Stomach (tissue), 9 donors: ENCODE results near the gene TDRD3. TPM values are rescaled to one million over a fixed set of nuclear protein-coding genes. Genes with fewer than 3 reads are reported as not detected.

Experiments
- DNase-seq, 2 donors: peaks; one replicate each; pipeline versions ENCODE4 v3.0.0 to v3.0.0-alpha.2; 2013 to 2019
- H3K27ac ChIP-seq, 5 donors: fragments of 200-600 bp in 4 of 5; sonication (generic) in 4 of 5; one replicate each; pipeline ENCODE4 v1.5.1; 2013 to 2019; ENCODE audit warnings: mild to moderate bottlenecking in 1 of 5, moderate library complexity in 1 of 5
- H3K27me3 ChIP-seq, 3 donors: fragments of 200-600 bp; sonication (generic); one replicate each; pipeline ENCODE4 v1.5.1; 2017 to 2019; ENCODE audit warnings: mixed run types in 1 of 3
- H3K36me3 ChIP-seq, 4 donors: fragments of 200-600 bp; sonication (generic); 1 replicate in 3 of 4; 2 replicates in 1 of 4; pipeline ENCODE4 v1.5.1; 2016 to 2019
- H3K4me1 ChIP-seq, 4 donors: fragments of 200-600 bp; sonication (generic); one replicate each; pipeline ENCODE4 v1.5.1; 2016 to 2019
- H3K4me3 ChIP-seq, 4 donors: fragments of 200-600 bp; sonication (generic) in 3 of 4; one replicate each; pipeline ENCODE4 v1.5.1; 2016 to 2019; ENCODE audit warnings: mild to moderate bottlenecking in 1 of 4
- H3K9me3 ChIP-seq, 4 donors: fragments of 200-600 bp; sonication (generic); one replicate each; pipeline ENCODE4 v1.5.1; 2016 to 2019
- CTCF ChIP-seq, 7 experiments: fragments of 450-650 bp in 4 of 7; fragments of 200-600 bp in 3 of 7; sonication (generic) in 3 of 7; IDR thresholded peaks; one replicate each; pipeline ENCODE4 v1.5.1; 2016 to 2019; ENCODE audit warnings: antibody characterized with exemption in 7 of 7, control low read depth in 2 of 7, mild to moderate bottlenecking in 1 of 7
- EP300 ChIP-seq: sonication (generic); formaldehyde crosslinking; IDR thresholded peaks from one replicate; pipeline ENCODE4 v1.6.1; 2017; ENCODE audit warnings: antibody characterized with exemption
- POLR2A ChIP-seq, 4 donors: fragments of 450-650 bp; IDR thresholded peaks; one replicate each; pipeline ENCODE4 v1.6.1; 2016; ENCODE audit warnings: antibody characterized with exemption in 4 of 4, control low read depth in 2 of 4, mild to moderate bottlenecking in 1 of 4, moderate library complexity in 1 of 4
- POLR2AphosphoS5 ChIP-seq, 3 donors: sonication (generic); formaldehyde crosslinking; IDR thresholded peaks; one replicate each; pipeline ENCODE4 v1.6.1; 2016; ENCODE audit warnings: antibody characterized with exemption in 3 of 3
- WGBS, 5 donors: extraction: QIAGEN DNeasy Blood & Tissue Kit in 3 of 5; methylation state at CpG; one replicate each; pipeline versions ENCODE4 v1.1.5 to v1.1.7; 2013 to 2018; 5-methylcytosine and 5-hydroxymethylcytosine counted together
- intact Hi-C: fragments of 100-400 bp; cut with DNase I; formaldehyde crosslinking; loops from one replicate; pipeline ENCODE4 v1.15.1; 2023; ENCODE audit warnings: low total_unique reads
- polyA plus RNA-seq, 3 donors: library from polyadenylated mRNA; stranded (reverse); fragments of 200-250 nt; gene quantifications; one replicate each; pipeline ENCODE4 v1.2.3, GENCODE V29; 2013
- total RNA-seq, 5 donors: library from RNA; depleted of rRNA; stranded (reverse); fragments of >200 nt; gene quantifications; one replicate each; pipeline versions ENCODE4 v1.1.0 to v1.2.3, GENCODE V29; 2014 to 2016
- donor health status: healthy with polysubstance abuse.
- donor health status: Bipolar disorder and iron deficiency.
- donor health status: healthy.

Gene TDRD3
- total and polyA plus RNA-seq, 8 donors, result 9.7 to 67.1 (median 24.2) TPM

- Histone ChIP-seq H3K36me3 (no peaks in the 10 kb centered on the region), H3K4me3 (no peak overlapping the region), H3K27ac (no peak overlapping the region), H3K4me1 (peaks cover 0 to 1% (median 0%) of the 10 kb centered on the region in 4 donors), H3K27me3 (no peaks in the 10 kb centered on the region), H3K9me3 (no peaks in the 10 kb centered on the region)
- 40 to 53% (median 49%) methylated on average over 2 of the region's 2 CpGs for WGBS, 5 donors
- intact Hi-C loops, result no loop called here
- no peak for DNase-seq
- TF ChIP-seq POLR2AphosphoS5 (IDR thresholded peaks at IDR 0.05) (no peak), CTCF (IDR thresholded peaks at IDR 0.05) (no peak), EP300 (no peak), POLR2A (IDR thresholded peaks at IDR 0.05) (no peak)
Measured at GRCh38 chr13:60439201-60439600, 42.2 kb downstream of the TDRD3 start.

GRCh38 chr13:60441761-60442160 lies 44.7 kb downstream of the TDRD3 start:
- peaks cover 0 to 8% (median 0%) of the 10 kb centered on the region in 4 donors for H3K4me1 ChIP-seq
- intact Hi-C loops, result no loop called here
- TF ChIP-seq POLR2A (IDR thresholded peaks at IDR 0.05) (no peak), POLR2AphosphoS5 (IDR thresholded peaks at IDR 0.05) (no peak), CTCF (IDR thresholded peaks at IDR 0.05) (no peak), EP300 (no peak)
- no peaks in the 10 kb centered on the region for H3K9me3 ChIP-seq
- no peaks in the 10 kb centered on the region for H3K36me3 ChIP-seq
- no peak overlapping the region for H3K27ac ChIP-seq
- H3K27me3 ChIP-seq, result no peaks in the 10 kb centered on the region
- WGBS, 5 donors, result 76 to 92% (median 88%) methylated on average over 1 of the region's 1 CpG
- no peak for DNase-seq
- no peak overlapping the region for H3K4me3 ChIP-seq

DNA sequence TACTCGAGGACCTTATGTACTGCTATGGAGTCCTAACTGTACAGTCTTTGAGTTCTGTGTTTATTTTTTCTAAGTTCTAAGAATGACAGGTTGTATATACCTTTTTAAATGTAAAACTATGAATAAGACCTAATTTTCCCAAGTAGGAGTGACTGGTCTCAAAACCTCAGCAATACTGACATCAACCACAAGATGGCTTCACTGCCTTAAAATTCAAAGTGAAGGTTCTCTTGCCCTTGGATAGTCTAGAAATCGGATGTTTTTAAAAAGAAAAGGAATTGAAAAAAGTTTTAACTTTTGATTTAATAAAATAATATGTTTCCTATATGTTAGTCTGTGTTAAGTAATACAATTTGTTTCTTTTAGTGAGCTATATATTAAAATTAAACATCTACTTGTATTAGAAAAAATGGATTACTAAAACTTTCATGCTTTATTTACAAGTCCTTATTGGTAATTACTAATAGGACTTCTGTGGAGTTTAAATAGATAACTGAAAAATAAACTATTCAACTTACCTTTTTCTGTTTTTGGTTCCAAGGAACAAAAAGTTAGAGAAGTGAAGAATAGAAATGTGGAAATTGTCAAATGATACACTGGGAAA lies 52.0 kb downstream of the TDRD3 start:
- peak in 1 of 2 donors; percentile 78 for DNase-seq
- intact Hi-C loops, result no loop called here
- Histone ChIP-seq H3K27me3 (no peaks in the 10 kb centered on the region), H3K27ac (no peak overlapping the region), H3K4me1 (peaks cover 0 to 8% (median 0%) of the 10 kb centered on the region in 4 donors), H3K4me3 (no peak overlapping the region), H3K36me3 (peaks cover 0 to 10% (median 0%) of the 10 kb centered on the region in 4 donors), H3K9me3 (no peaks in the 10 kb centered on the region)
- TF ChIP-seq EP300 (no peak), POLR2A (IDR thresholded peaks at IDR 0.05) (no peak), POLR2AphosphoS5 (IDR thresholded peaks at IDR 0.05) (no peak), CTCF (IDR thresholded peaks at IDR 0.05) (peak in 5 of 7 experiments; percentile 48 to 67 (median 60))
- 28 to 32% (median 31%) methylated on average over 2 of the region's 2 CpGs for WGBS, 5 donors

GRCh38 chr13:60453490-60453889 lies 56.5 kb downstream of the TDRD3 start:
- Histone ChIP-seq H3K27ac (no peak overlapping the region), H3K9me3 (no peaks in the 10 kb centered on the region), H3K4me3 (no peak overlapping the region), H3K4me1 (no peaks in the 10 kb centered on the region), H3K36me3 (peaks cover 0 to 11% (median 5%) of the 10 kb centered on the region in 4 donors), H3K27me3 (no peaks in the 10 kb centered on the region)
- WGBS, 5 donors, result 85 to 93% (median 91%) methylated on average over 3 of the region's 3 CpGs
- TF ChIP-seq EP300, result no peak
- no peak for TF ChIP-seq POLR2A (IDR thresholded peaks at IDR 0.05)
- TF ChIP-seq POLR2AphosphoS5 (IDR thresholded peaks at IDR 0.05), result no peak
- TF ChIP-seq CTCF (IDR thresholded peaks at IDR 0.05), result no peak
- DNase-seq, result no peak
- intact Hi-C loops, result no loop called here
